K562 (cell line): ENCODE measurements around the gene EPHB2. TPM values are rescaled to one million over a fixed set of nuclear protein-coding genes. Genes with fewer than 3 reads are reported as not detected.

Source experiments
- ATAC-seq: fragments of 200-7000 bp; cut with Tn5 transposase; 3 replicates; pipeline ENCODE4 v1.9.1; 2020; ENCODE audit warnings: moderate library complexity
- BruUV-seq: library from RNA; stranded (reverse); fragments of 400-500 nt; replicated peaks from 2 replicates; lab custom pipeline; 2021; lab: Mats Ljungman, UMichigan
- CTCF ChIA-PET: fragments of 300-600 bp; formaldehyde crosslinking; extraction: SDS; loops from one replicate; lab custom pipeline; 2021; ENCODE audit warnings: low intra/inter-chr PET ratio; lab: Yijun Ruan, JAX
- POLR2A ChIA-PET: fragments of 300-600, 350-650 bp; sonication (Branson Sonifier 250); formaldehyde crosslinking; extraction: SDS; loops from one replicate; lab custom pipeline; 2021; ENCODE audit warnings: antibody characterized with exemption, inconsistent platforms; lab: Yijun Ruan, JAX
- DNase-seq, 4 experiments: peaks; one replicate each; pipeline versions ENCODE4 v3.0.0 to v3.0.0-alpha.2; 2011 to 2018; ENCODE audit warnings: low spot score in 3 of 4, mixed read lengths in 3 of 4; ENCODE audit errors: extremely low read depth in 1 of 4
- FAIRE-seq: peaks from 2 replicates; lab custom pipeline; 2011; peaks lifted over from hg19 to GRCh38; lab: Jason Lieb, UNC
- H2AFZ ChIP-seq: 2 replicates; pipeline ENCODE4 v1.6.0; 2011; ENCODE audit warnings: low read depth, low read length, control low read depth, inconsistent platforms
- H3K27ac ChIP-seq: fragments of 200-600 bp; 3 replicates; pipeline ENCODE4 v1.8.0; 2011; ENCODE audit warnings: low read depth, mild to moderate bottlenecking, control low read depth, inconsistent platforms, low read length, moderate library complexity, mixed read lengths; ENCODE audit errors: extremely low read depth
- H3K27me3 ChIP-seq, 2 experiments: fragments of 300-600 bp in 1 of 2; 2 replicates in 1 of 2; 3 replicates in 1 of 2; pipeline versions ENCODE4 v1.6.0 to v1.8.0; 2011; ENCODE audit warnings: inconsistent platforms in 2 of 2, low read length in 2 of 2, mild to moderate bottlenecking in 1 of 2, mixed read lengths in 1 of 2, moderate library complexity in 1 of 2; ENCODE audit not compliant: control insufficient read depth in 2 of 2, insufficient read depth in 2 of 2
- H3K36me3 ChIP-seq: fragments of 300-600 bp; 3 replicates; pipeline ENCODE4 v1.8.0; 2011; ENCODE audit warnings: mild to moderate bottlenecking, low read length, inconsistent platforms; ENCODE audit not compliant: control insufficient read depth, insufficient read depth
- H3K4me1 ChIP-seq, 2 experiments: fragments of 200-600 bp in 1 of 2; replicated peaks in 1 of 2; 2 replicates in 1 of 2; 3 replicates in 1 of 2; pipeline versions ENCODE4 v1.5.1 to v1.8.0; 2011; ENCODE audit warnings: inconsistent platforms in 2 of 2, low read length in 2 of 2, mild to moderate bottlenecking in 1 of 2, mixed read lengths in 1 of 2, moderate library complexity in 1 of 2; ENCODE audit not compliant: control insufficient read depth in 2 of 2, insufficient read depth in 2 of 2
- H3K4me2 ChIP-seq: 2 replicates; pipeline ENCODE4 v1.6.1; 2011; ENCODE audit warnings: low read length, control low read depth, inconsistent platforms, mixed read lengths; ENCODE audit not compliant: insufficient read depth
- H3K4me3 ChIP-seq: fragments of 200-600 bp; sonication (generic), shearing (Covaris generic); 2 replicates; pipeline ENCODE4 v1.5.1; 2016; ENCODE audit warnings: control low read depth, inconsistent platforms
- H3K79me2 ChIP-seq: fragments of 200-600 bp; 3 replicates; pipeline ENCODE4 v1.8.0; 2011; ENCODE audit warnings: low read length, inconsistent platforms; ENCODE audit not compliant: control insufficient read depth, insufficient read depth
- H3K9ac ChIP-seq, 2 experiments: 2 replicates each; pipeline versions ENCODE4 v1.6.0 to v1.6.1; 2011; ENCODE audit warnings: low read depth in 2 of 2, low read length in 2 of 2, control low read depth in 1 of 2, inconsistent platforms in 1 of 2, mild to moderate bottlenecking in 1 of 2, mixed read lengths in 1 of 2; ENCODE audit not compliant: insufficient read depth in 1 of 2
- H3K9me1 ChIP-seq: one replicate; pipeline ENCODE4 v1.6.0; 2011; ENCODE audit warnings: inconsistent platforms, mild to moderate bottlenecking, low read length, moderate library complexity; ENCODE audit not compliant: control insufficient read depth, insufficient read depth
- H3K9me3 ChIP-seq: replicated peaks from 2 replicates; pipeline ENCODE4 v1.5.1; 2011; ENCODE audit warnings: low read depth, low read length, inconsistent platforms; ENCODE audit not compliant: control insufficient read depth, insufficient read depth
- H4K20me1 ChIP-seq: replicated peaks from 2 replicates; pipeline ENCODE4 v1.6.1; 2011; ENCODE audit warnings: low read length, inconsistent platforms, mixed read lengths; ENCODE audit not compliant: control insufficient read depth, insufficient read depth
- PHB ChIP-seq: fragments of 250-450 bp; sonication (Bioruptor Pico); IDR thresholded peaks from 2 replicates; pipeline ENCODE4 v1.5.0; 2021
- POLR2A ChIP-seq: fragments of 450-650 bp; conservative IDR thresholded peaks from 2 replicates; pipeline ENCODE4 v1.6.1; 2016
- RBFOX2 ChIP-seq: fragments of 200-400 bp; formaldehyde crosslinking; IDR thresholded peaks from 2 replicates; pipeline ENCODE4 v1.6.1; 2017; ENCODE audit warnings: low read depth, mild to moderate bottlenecking, low read length, moderate library complexity
- TCFL5 ChIP-seq: fragments of 250-450 bp; sonication (Bioruptor Pico); conservative IDR thresholded peaks from 2 replicates; pipeline ENCODE4 v1.6.1; 2021; ENCODE audit warnings: mild to moderate bottlenecking, moderate library complexity, matching md5 sums
- ZBTB26 ChIP-seq: fragments of 450-650 bp; formaldehyde crosslinking; IDR thresholded peaks from 2 replicates; pipeline ENCODE4 v1.4.0; 2022; ENCODE audit warnings: missing genetic modification characterization
- ZNF12 ChIP-seq: sonication (generic); formaldehyde crosslinking; IDR thresholded peaks from 2 replicates; pipeline ENCODE4 v1.4.0; 2020; ENCODE audit warnings: mild to moderate bottlenecking, missing genetic modification reagents
- WGBS: fragments of 100-300 bp; shearing (Covaris generic); methylation state at CpG from one replicate; pipeline ENCODE4 v1.1.6; 2016; ENCODE audit warnings: low coverage, mixed read lengths; ENCODE audit not compliant: insufficient coverage; ENCODE audit errors: missing lambda C conversion rate; 5-methylcytosine and 5-hydroxymethylcytosine counted together
- in situ Hi-C: fragments of 300-500 bp; cut with MboI; formaldehyde crosslinking; loops from 4 replicates; pipeline ENCODE4 v1.15.0; 2018; ENCODE audit warnings: inconsistent platforms, mixed read lengths
- intact Hi-C: fragments of 100-400 bp; cut with micrococcal nuclease; formaldehyde crosslinking; loops from 2 replicates; pipeline ENCODE4 v1.14.2; 2022
- polyA plus RNA-seq, 8 experiments: library from polyadenylated mRNA; depleted of rRNA in 4 of 8; stranded (reverse) in 5 of 8; unstranded in 3 of 8; fragments of >200 nt; fragmentation: Nextera tagmentation in 2 of 8; fragmentation: Illumina TruSeq in 1 of 8; extraction: Ambion mirVana in 2 of 8; extraction: Trizol in 1 of 8; gene quantifications; 2 replicates each; pipeline versions ENCODE4 v1.2.1 to v1.2.3, GENCODE V29; 2011 to 2014; ENCODE audit warnings: inconsistent platforms in 1 of 8, missing spikeins in 1 of 8
- total RNA-seq, 7 experiments: library from RNA; depleted of rRNA in 6 of 7; stranded (reverse); fragments of >200 nt in 6 of 7; fragmentation: Illumina TruSeq in 2 of 7; extraction: Trizol in 2 of 7; gene quantifications; 2 replicates each; pipeline versions ENCODE4 v1.2.1 to v1.2.3, GENCODE V29; 2011 to 2021; ENCODE audit warnings: low replicate concordance in 1 of 7

The EPHB2 gene
- total and polyA plus RNA-seq, 9 of the 15 experiments (the other 6 are each of a cell fraction or from before 2014, with no cell fraction given) = not detected

- TF ChIP-seq ZBTB26 (CRISPR knock-in tag) (no peak), ZNF12 (CRISPR knock-in tag) (no peak)
Observed at GRCh38 chr1:22760455-22760854, 49.8 kb downstream of the EPHB2 start (continued).

GRCh38 chr1:22761101-22761500 is 50.5 kb downstream of the EPHB2 start:
- Histone ChIP-seq H3K9me3 (no peaks in the 10 kb centered on the region), H3K4me3 (no peak overlapping the region), H3K4me2 (no peak overlapping the region), H3K36me3 (no peaks in the 10 kb centered on the region), H3K9me1 (no peaks in the 10 kb centered on the region), H2AFZ (no peak overlapping the region), H3K9ac (no peak overlapping the region), H3K4me1 (peaks cover 0 to 5% of the 10 kb centered on the region in 2 experiments; a peak in 2 of 5 replicates), H3K27me3 (peaks cover 13 to 67% of the 10 kb centered on the region in 2 experiments; a peak in 4 of 5 replicates), H3K27ac (no peak overlapping the region), H3K79me2 (no peaks in the 10 kb centered on the region), H4K20me1 (peaks cover 10% of the 10 kb centered on the region)
- FAIRE-seq = no peak
- intact Hi-C loops = no loop called here
- BruUV-seq = no TSS peak
- 4% methylated on average over 6 of the region's 6 CpGs for WGBS
- no peak for DNase-seq
- ATAC-seq = no peak
- TF ChIP-seq PHB (CRISPR knock-in tag) (no peak), POLR2A (no peak), TCFL5 (CRISPR knock-in tag) (no peak), RBFOX2 (no peak)
- CTCF ChIA-PET = no interaction called here
- in situ Hi-C loops = no loop called here
- POLR2A ChIA-PET = no interaction called here
